Hepatocyte (in vitro differentiated cells): ENCODE results near the gene G2E3.

Experiments used
- CTCF ChIP-seq: fragments of 200-600 bp; sonication (generic); IDR thresholded peaks from 2 replicates; pipeline ENCODE4 v1.5.1; 2016; ENCODE audit warnings: antibody characterized with exemption, mild to moderate bottlenecking; ENCODE audit not compliant: poor library complexity
- EZH2 ChIP-seq: fragments of 200-600 bp; sonication (generic); IDR thresholded peaks from 2 replicates; pipeline ENCODE4 v1.6.1; 2016; ENCODE audit warnings: antibody characterized with exemption, mild to moderate bottlenecking, borderline replicate concordance
- EZH2phosphoT487 ChIP-seq: fragments of 200-600 bp; sonication (generic); IDR thresholded peaks from one replicate; pipeline ENCODE4 v1.6.1; 2018; ENCODE audit warnings: antibody characterized with exemption, mild to moderate bottlenecking, low read depth, moderate library complexity; ENCODE audit not compliant: unreplicated experiment, severe bottlenecking

- no peak for TF ChIP-seq CTCF
- no peak for TF ChIP-seq EZH2
- TF ChIP-seq EZH2phosphoT487, result no peak
Observed at GRCh38 chr14:30600922-30601918, 42.3 kb downstream of the G2E3 start.
